ENCODE results near the gene GJB5. TPM values are rescaled to one million over a fixed set of nuclear protein-coding genes. Genes with fewer than 3 reads are reported as not detected.
"Not testable (repeated sequence)": the region's sequence is repeated elsewhere in the genome, so short reads cannot be mapped to it uniquely, and the experiment has no call there.

The GJB5 gene
- total and polyA plus RNA-seq, 2 donors: 1.7 to 3.9 TPM

DNA sequence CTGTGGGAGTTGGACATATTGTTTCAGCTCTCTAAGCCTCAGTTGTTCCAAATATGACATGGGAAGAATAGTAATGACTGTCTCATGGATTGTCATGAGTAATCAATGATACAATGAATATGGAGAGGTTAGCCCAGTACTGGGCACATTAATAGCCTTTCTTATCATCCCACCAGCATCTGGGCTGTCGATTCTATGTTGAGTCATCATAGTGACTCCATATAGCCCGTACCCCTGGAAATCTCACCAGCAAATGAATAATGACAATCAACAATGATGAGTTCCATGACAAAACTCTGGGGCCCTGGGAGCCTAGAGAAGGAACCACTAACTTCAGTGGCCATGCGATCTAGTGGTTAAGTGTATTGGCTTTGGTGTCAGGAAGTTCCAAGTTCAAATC, 39.7 kb upstream of the GJB5 start:
- no peaks in the 10 kb centered on the region for H3K9me3 ChIP-seq (ENCODE audit: control insufficient read depth in 2 of 2, insufficient read depth in 1 of 2, low read length in 1 of 2)
- H3K36me3 ChIP-seq (ENCODE audit: control insufficient read depth in 2 of 2, insufficient read depth in 2 of 2, low read length in 1 of 2): no peaks in the 10 kb centered on the region
- no peaks in the 10 kb centered on the region for H3K27me3 ChIP-seq (ENCODE audit: control insufficient read depth in 2 of 2, insufficient read depth in 1 of 2, low read length in 1 of 2)
- no peak overlapping the region for H3K27ac ChIP-seq (ENCODE audit: low read depth in 1 of 2, low read length in 1 of 2)
- H3K4me1 ChIP-seq (ENCODE audit: control insufficient read depth in 2 of 2, insufficient read depth in 2 of 2, low read length in 2 of 2): no peaks in the 10 kb centered on the region
- DNase-seq (ENCODE audit: low read depth in 6 of 9, low spot score in 9 of 9): no peak
- no peak overlapping the region for H3K4me3 ChIP-seq (ENCODE audit: low read length in 2 of 2)
- 92% methylated on average over 3 of the region's 3 CpGs for WGBS

DNA sequence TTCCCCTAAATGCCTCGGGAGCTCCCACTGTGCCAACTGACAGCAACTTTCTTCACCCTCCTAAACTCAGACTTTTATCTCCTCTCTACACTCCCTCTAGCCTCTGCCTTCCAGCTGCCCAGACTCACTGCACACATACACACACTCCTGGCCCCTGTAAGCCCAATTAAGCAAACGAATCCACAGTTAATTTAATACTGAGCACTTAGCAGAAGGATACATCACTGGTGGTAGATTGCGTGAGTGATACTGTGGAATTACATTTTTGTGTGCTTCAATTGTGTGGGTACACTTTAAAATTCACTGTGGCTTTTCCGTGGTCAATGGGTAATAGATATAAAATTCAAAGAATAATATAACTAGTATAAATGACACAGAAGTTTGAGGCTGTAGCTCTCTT, 33.6 kb upstream of the GJB5 start:
- H3K9me3 ChIP-seq (ENCODE audit: control insufficient read depth in 2 of 2, insufficient read depth in 1 of 2, low read length in 1 of 2): no peaks in the 10 kb centered on the region
- H3K27ac ChIP-seq (ENCODE audit: low read depth in 1 of 2, low read length in 1 of 2): no peak overlapping the region
- H3K4me1 ChIP-seq (ENCODE audit: control insufficient read depth in 2 of 2, insufficient read depth in 2 of 2, low read length in 2 of 2): no peaks in the 10 kb centered on the region
- WGBS: 84% methylated on average over 4 of the region's 4 CpGs
- H3K27me3 ChIP-seq (ENCODE audit: control insufficient read depth in 2 of 2, insufficient read depth in 1 of 2, low read length in 1 of 2): no peaks in the 10 kb centered on the region
- no peak for DNase-seq (ENCODE audit: low read depth in 6 of 9, low spot score in 9 of 9)
- H3K36me3 ChIP-seq (ENCODE audit: control insufficient read depth in 2 of 2, insufficient read depth in 2 of 2, low read length in 1 of 2): no peaks in the 10 kb centered on the region
- H3K4me3 ChIP-seq (ENCODE audit: low read length in 2 of 2): no peak overlapping the region

DNA sequence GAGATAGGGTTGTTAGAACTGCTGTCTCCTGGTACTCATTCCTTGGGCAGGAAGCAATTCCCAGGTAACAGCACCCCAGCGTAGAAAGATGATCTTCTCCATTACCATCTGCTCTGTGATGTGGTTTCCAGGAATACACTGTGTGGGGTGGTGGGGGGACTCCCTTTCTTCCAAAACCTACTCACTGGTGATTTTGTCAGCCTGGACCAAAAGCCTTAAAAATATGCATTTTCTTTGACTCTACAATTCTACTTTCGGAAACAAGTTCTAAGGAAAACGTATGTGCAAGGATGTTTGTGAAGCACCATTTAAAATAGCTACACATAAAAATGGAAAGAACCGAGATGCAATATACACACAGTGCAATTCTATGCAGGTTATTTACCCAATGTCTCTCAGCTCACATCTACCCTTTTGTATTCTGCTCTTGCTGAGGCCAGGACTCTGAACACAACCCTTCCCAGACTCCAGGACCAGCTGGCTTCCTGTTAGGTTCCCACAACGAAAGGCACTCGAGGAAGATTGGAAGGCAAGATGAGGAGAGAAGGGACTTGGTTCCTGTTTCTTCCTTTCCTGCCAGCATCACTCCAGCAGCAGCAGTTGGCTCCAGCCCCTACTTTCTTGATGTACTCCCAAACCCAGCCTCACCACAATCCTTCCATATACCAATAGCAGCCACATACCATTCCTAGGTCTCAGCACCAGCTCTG, 33.0 kb upstream of the GJB5 start:
- DNase-seq (ENCODE audit: low read depth in 6 of 9, low spot score in 9 of 9): no peak
- H3K4me3 ChIP-seq (ENCODE audit: low read length in 2 of 2): no peak overlapping the region
- no peaks in the 10 kb centered on the region for H3K9me3 ChIP-seq (ENCODE audit: control insufficient read depth in 2 of 2, insufficient read depth in 1 of 2, low read length in 1 of 2)
- no peaks in the 10 kb centered on the region for H3K36me3 ChIP-seq (ENCODE audit: control insufficient read depth in 2 of 2, insufficient read depth in 2 of 2, low read length in 1 of 2)
- no peaks in the 10 kb centered on the region for H3K4me1 ChIP-seq (ENCODE audit: control insufficient read depth in 2 of 2, insufficient read depth in 2 of 2, low read length in 2 of 2)
- H3K27me3 ChIP-seq (ENCODE audit: control insufficient read depth in 2 of 2, insufficient read depth in 1 of 2, low read length in 1 of 2): no peaks in the 10 kb centered on the region
- WGBS: 69% methylated on average over 6 of the region's 6 CpGs
- H3K27ac ChIP-seq (ENCODE audit: low read depth in 1 of 2, low read length in 1 of 2): no peak overlapping the region

DNA sequence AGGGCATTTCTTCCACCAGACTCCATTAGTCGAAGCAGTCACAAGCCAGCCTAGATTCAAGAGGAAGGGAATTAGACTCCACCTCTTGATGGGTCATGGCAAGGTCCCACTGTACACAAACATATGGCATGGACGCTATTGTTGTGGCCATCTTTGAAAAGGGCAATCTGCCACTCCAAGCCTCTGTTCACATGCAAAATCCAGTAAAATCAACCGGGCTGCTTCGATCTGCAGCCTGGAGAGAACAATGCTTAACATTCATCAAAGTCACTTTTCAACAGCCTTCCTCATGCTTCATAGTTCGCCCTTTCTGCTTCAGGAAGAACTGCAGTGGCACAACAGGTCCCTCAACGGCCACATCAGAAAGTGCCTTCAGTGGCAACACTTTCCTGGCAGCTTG, 28.0 kb upstream of the GJB5 start:
- 41% methylated on average over 6 of the region's 6 CpGs for WGBS

DNA sequence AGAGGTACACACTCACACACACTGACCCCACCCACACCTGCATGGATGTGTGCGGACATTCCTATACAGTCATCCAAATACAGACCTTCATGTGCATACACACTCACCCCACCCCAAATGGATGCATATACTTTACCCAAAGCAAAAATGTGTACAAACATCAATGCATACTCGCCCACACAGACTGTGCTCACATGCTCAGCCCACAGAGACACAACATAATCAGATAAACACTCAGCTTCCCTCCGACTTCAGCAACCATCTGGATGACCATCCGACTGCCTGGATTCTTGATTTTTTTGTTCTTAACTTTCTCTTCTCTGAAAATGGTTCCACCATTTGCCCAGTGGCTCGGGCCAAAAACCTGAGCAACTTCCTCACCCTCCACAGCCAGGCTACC, 24.4 kb upstream of the GJB5 start:
- H3K27me3 ChIP-seq (ENCODE audit: control insufficient read depth in 2 of 2, insufficient read depth in 1 of 2, low read length in 1 of 2): no peaks in the 10 kb centered on the region
- 93% methylated on average over 5 of the region's 5 CpGs for WGBS
- H3K4me3 ChIP-seq (ENCODE audit: low read length in 2 of 2): no peak overlapping the region
- no peak overlapping the region for H3K27ac ChIP-seq (ENCODE audit: low read depth in 1 of 2, low read length in 1 of 2)
- H3K9me3 ChIP-seq (ENCODE audit: control insufficient read depth in 2 of 2, insufficient read depth in 1 of 2, low read length in 1 of 2): no peaks in the 10 kb centered on the region
- DNase-seq (ENCODE audit: low read depth in 6 of 9, low spot score in 9 of 9): no peak
- H3K36me3 ChIP-seq (ENCODE audit: control insufficient read depth in 2 of 2, insufficient read depth in 2 of 2, low read length in 1 of 2): no peaks in the 10 kb centered on the region
- no peaks in the 10 kb centered on the region for H3K4me1 ChIP-seq (ENCODE audit: control insufficient read depth in 2 of 2, insufficient read depth in 2 of 2, low read length in 2 of 2)

More for the DNA sequence above, 28.0 kb upstream of the GJB5 start:
- H3K27me3 ChIP-seq (ENCODE audit: control insufficient read depth in 2 of 2, insufficient read depth in 1 of 2, low read length in 1 of 2): no peaks in the 10 kb centered on the region
- DNase-seq (ENCODE audit: low read depth in 6 of 9, low spot score in 9 of 9): no peak
- no peak overlapping the region for H3K27ac ChIP-seq (ENCODE audit: low read depth in 1 of 2, low read length in 1 of 2)
- no peaks in the 10 kb centered on the region for H3K36me3 ChIP-seq (ENCODE audit: control insufficient read depth in 2 of 2, insufficient read depth in 2 of 2, low read length in 1 of 2)
- no peak overlapping the region for H3K4me3 ChIP-seq (ENCODE audit: low read length in 2 of 2)
- no peaks in the 10 kb centered on the region for H3K4me1 ChIP-seq (ENCODE audit: control insufficient read depth in 2 of 2, insufficient read depth in 2 of 2, low read length in 2 of 2)
- H3K9me3 ChIP-seq (ENCODE audit: control insufficient read depth in 2 of 2, insufficient read depth in 1 of 2, low read length in 1 of 2): no peaks in the 10 kb centered on the region

DNA sequence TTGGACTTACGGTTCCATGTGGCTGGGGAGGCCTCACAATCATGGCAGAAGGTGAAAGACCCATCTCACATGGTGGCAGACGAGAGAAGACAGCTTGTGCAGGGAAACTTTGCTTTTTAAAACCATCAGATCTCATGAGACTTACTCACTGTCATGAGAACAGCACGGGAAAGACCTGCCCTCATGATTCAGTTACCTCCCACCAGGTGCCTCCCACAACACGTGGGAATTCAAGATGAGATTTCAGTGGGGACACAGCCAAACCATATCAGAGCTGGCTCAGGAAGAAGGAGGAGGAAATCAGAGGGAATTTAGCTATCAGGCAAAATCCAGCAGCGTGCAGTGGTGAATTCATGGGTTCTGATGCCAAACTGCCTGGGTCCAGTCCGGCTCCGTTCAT, 22.0 kb upstream of the GJB5 start:
- not testable (repeated sequence) for H3K4me3 ChIP-seq (ENCODE audit: low read length in 2 of 2); H3K4me1 ChIP-seq (ENCODE audit: control insufficient read depth in 2 of 2, insufficient read depth in 2 of 2, low read length in 2 of 2); H3K27ac ChIP-seq (ENCODE audit: low read depth in 1 of 2, low read length in 1 of 2); H3K27me3 ChIP-seq (ENCODE audit: control insufficient read depth in 2 of 2, insufficient read depth in 1 of 2, low read length in 1 of 2); H3K36me3 ChIP-seq (ENCODE audit: control insufficient read depth in 2 of 2, insufficient read depth in 2 of 2, low read length in 1 of 2); DNase-seq (ENCODE audit: low read depth in 6 of 9, low spot score in 9 of 9); H3K9me3 ChIP-seq (ENCODE audit: control insufficient read depth in 2 of 2, insufficient read depth in 1 of 2, low read length in 1 of 2)
- WGBS: 83% methylated on average over 7 of the region's 7 CpGs

DNA sequence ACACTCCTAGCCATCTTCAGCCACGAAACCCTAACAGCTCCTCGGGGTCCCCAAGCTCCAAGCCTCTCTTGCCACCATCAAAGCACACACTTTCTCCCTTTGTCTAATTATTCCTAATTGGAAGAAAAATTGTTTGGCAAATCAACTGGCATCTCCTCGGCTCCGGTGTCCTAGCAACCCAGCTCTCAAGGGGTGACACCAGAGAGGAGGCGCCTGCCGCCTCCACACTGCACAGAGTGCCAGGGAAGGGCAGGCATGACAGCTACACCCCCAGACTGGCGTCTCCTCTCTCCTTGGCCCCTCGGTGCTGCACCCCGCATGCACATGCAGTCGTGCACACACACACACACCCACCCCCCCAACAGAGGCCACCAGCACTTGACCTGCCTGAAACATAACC, 18.2 kb upstream of the GJB5 start:
- Histone ChIP-seq H3K4me3 (ENCODE audit: low read length in 2 of 2) (no peak overlapping the region), H3K9me3 (ENCODE audit: control insufficient read depth in 2 of 2, insufficient read depth in 1 of 2, low read length in 1 of 2) (no peaks in the 10 kb centered on the region), H3K4me1 (ENCODE audit: control insufficient read depth in 2 of 2, insufficient read depth in 2 of 2, low read length in 2 of 2) (no peaks in the 10 kb centered on the region), H3K36me3 (ENCODE audit: control insufficient read depth in 2 of 2, insufficient read depth in 2 of 2, low read length in 1 of 2) (no peaks in the 10 kb centered on the region), H3K27me3 (ENCODE audit: control insufficient read depth in 2 of 2, insufficient read depth in 1 of 2, low read length in 1 of 2) (no peaks in the 10 kb centered on the region), H3K27ac (ENCODE audit: low read depth in 1 of 2, low read length in 1 of 2) (no peak overlapping the region)
- DNase-seq (ENCODE audit: low read depth in 6 of 9, low spot score in 9 of 9): no peak
- WGBS: 91% methylated on average over 10 of the region's 10 CpGs

DNA sequence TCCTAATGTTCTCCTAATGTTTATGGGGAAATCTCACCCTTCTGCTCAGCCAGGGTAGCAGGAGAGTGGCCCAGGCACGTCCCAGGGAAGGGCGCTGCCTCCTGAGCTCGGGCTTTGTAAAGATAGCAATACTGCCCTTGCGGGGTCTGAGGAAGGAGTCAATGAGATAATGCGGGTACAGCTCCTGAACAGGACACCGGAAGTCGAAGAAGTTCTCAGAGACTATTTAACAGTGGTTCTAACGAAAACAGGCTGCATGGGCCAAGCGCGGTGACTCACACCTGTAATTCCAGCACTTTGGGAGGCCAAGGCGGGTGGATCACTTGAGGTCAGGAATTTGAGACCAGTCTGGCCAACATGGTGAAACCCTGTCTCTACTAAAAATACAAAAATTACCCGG, 17.6 kb upstream of the GJB5 start:
- H3K27me3 ChIP-seq (ENCODE audit: control insufficient read depth in 2 of 2, insufficient read depth in 1 of 2, low read length in 1 of 2); DNase-seq (ENCODE audit: low read depth in 6 of 9, low spot score in 9 of 9): not testable (repeated sequence)
- 96% methylated on average over 12 of the region's 12 CpGs for WGBS

DNA sequence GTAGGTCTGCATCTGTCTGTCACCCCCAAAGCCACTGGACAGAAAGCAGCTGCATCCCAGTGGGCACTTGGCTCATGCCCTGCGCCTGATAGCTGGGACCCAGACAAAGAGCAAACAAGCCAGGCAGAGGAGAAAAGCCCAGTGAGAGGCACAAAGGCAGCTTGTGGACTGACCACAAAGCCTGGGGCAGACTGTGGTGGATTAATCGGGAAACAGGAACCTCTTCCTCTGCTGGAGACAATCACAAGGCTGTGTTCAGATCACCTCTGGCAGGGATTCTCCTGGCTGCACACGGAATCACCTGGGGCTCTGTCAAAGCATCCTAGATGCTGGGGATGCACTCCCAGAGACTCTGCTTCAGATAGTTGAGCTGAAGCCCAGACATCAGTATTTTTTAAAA, 15.2 kb upstream of the GJB5 start:
- Histone ChIP-seq H3K4me3 (ENCODE audit: low read length in 2 of 2) (no peak overlapping the region), H3K4me1 (ENCODE audit: control insufficient read depth in 2 of 2, insufficient read depth in 2 of 2, low read length in 2 of 2) (no peaks in the 10 kb centered on the region), H3K36me3 (ENCODE audit: control insufficient read depth in 2 of 2, insufficient read depth in 2 of 2, low read length in 1 of 2) (no peaks in the 10 kb centered on the region), H3K27me3 (ENCODE audit: control insufficient read depth in 2 of 2, insufficient read depth in 1 of 2, low read length in 1 of 2) (peaks cover 0 to 3% of the 10 kb centered on the region in 2 donors), H3K27ac (ENCODE audit: low read depth in 1 of 2, low read length in 1 of 2) (no peak overlapping the region), H3K9me3 (ENCODE audit: control insufficient read depth in 2 of 2, insufficient read depth in 1 of 2, low read length in 1 of 2) (no peaks in the 10 kb centered on the region)
- no peak for DNase-seq (ENCODE audit: low read depth in 6 of 9, low spot score in 9 of 9)
- WGBS: 72% methylated on average over 3 of the region's 3 CpGs

More for the DNA sequence above, 17.6 kb upstream of the GJB5 start:
- not testable (repeated sequence) for H3K4me1 ChIP-seq (ENCODE audit: control insufficient read depth in 2 of 2, insufficient read depth in 2 of 2, low read length in 2 of 2); H3K9me3 ChIP-seq (ENCODE audit: control insufficient read depth in 2 of 2, insufficient read depth in 1 of 2, low read length in 1 of 2); H3K4me3 ChIP-seq (ENCODE audit: low read length in 2 of 2); H3K27ac ChIP-seq (ENCODE audit: low read depth in 1 of 2, low read length in 1 of 2); H3K36me3 ChIP-seq (ENCODE audit: control insufficient read depth in 2 of 2, insufficient read depth in 2 of 2, low read length in 1 of 2)
